Endothelial cell of umbilical vein (primary cell): ENCODE results near the gene MFAP4. TPM values are rescaled to one million over a fixed set of nuclear protein-coding genes. Genes with fewer than 3 reads are reported as not detected.

Source experiments
- BruUV-seq: library from RNA; stranded (reverse); fragments of 400-500 nt; replicated peaks from 2 replicates; lab custom pipeline; 2021; lab: Mats Ljungman, UMichigan
- CTCF ChIA-PET: fragments of 300-600, 350-600 bp; sonication (Branson Sonifier 250); formaldehyde crosslinking; loops from one replicate; lab custom pipeline; 2021; ENCODE audit warnings: antibody characterized with exemption, inconsistent platforms; lab: Charles Lee
- POLR2A ChIA-PET: fragments of 300-600, 350-600 bp; sonication (Branson Sonifier 250); formaldehyde crosslinking; loops from one replicate; lab custom pipeline; 2021; ENCODE audit warnings: antibody characterized with exemption, inconsistent platforms; lab: Charles Lee
- DNase-seq: peaks from one replicate; pipeline ENCODE4 v3.0.0-alpha.2; 2011; ENCODE audit warnings: low read depth, low spot score
- FAIRE-seq: peaks from 2 replicates; lab custom pipeline; 2011; peaks lifted over from hg19 to GRCh38; lab: Jason Lieb, UNC
- H2AFZ ChIP-seq: 2 replicates; pipeline ENCODE4 v1.6.0; 2012; ENCODE audit warnings: low read depth, low read length, control low read depth, inconsistent platforms
- H3K27ac ChIP-seq: 2 replicates; pipeline ENCODE4 v1.5.1; 2011; ENCODE audit warnings: low read depth, mild to moderate bottlenecking, control low read depth, low read length, moderate library complexity; ENCODE audit not compliant: insufficient read depth
- H3K27me3 ChIP-seq, 2 experiments: 2 replicates each; pipeline versions ENCODE4 v1.6.0 to v1.6.1; 2011; ENCODE audit warnings: low read length in 2 of 2, mixed read lengths in 1 of 2; ENCODE audit not compliant: control insufficient read depth in 2 of 2, insufficient read depth in 2 of 2
- H3K36me3 ChIP-seq, 2 experiments: 2 replicates in 1 of 2; 3 replicates in 1 of 2; pipeline ENCODE4 v1.5.1; 2011; ENCODE audit warnings: low read length in 2 of 2, mild to moderate bottlenecking in 1 of 2, moderate library complexity in 1 of 2; ENCODE audit not compliant: control insufficient read depth in 2 of 2, insufficient read depth in 2 of 2; ENCODE audit errors: extremely low read depth in 1 of 2
- H3K4me1 ChIP-seq: 3 replicates; pipeline ENCODE4 v1.5.1; 2011; ENCODE audit warnings: mild to moderate bottlenecking, low read length; ENCODE audit not compliant: control insufficient read depth, insufficient read depth; ENCODE audit errors: extremely low read depth
- H3K4me2 ChIP-seq: 2 replicates; pipeline ENCODE4 v1.6.1; 2011; ENCODE audit warnings: low read length, control low read depth, mixed read lengths; ENCODE audit not compliant: insufficient read depth
- H3K4me3 ChIP-seq, 3 experiments: fragments of 200-600 bp in 1 of 3; sonication (generic), shearing (Covaris generic) in 1 of 3; replicated peaks in 1 of 3; 2 replicates each; pipeline ENCODE4 v1.5.1; 2011 to 2016; ENCODE audit warnings: control low read depth in 3 of 3, low read length in 3 of 3, mild to moderate bottlenecking in 2 of 3, inconsistent platforms in 1 of 3, low read depth in 1 of 3, moderate library complexity in 1 of 3; ENCODE audit not compliant: insufficient read depth in 1 of 3
- H3K79me2 ChIP-seq: 2 replicates; pipeline ENCODE4 v1.6.0; 2012; ENCODE audit warnings: low read length, inconsistent platforms; ENCODE audit not compliant: control insufficient read depth, insufficient read depth
- H3K9ac ChIP-seq: replicated peaks from 2 replicates; pipeline ENCODE3; 2011; ENCODE audit warnings: low read length, control low read depth; ENCODE audit not compliant: insufficient read depth; ENCODE audit errors: extremely low read depth
- H3K9me1 ChIP-seq: replicated peaks from 3 replicates; pipeline ENCODE4 v1.6.0; 2011; ENCODE audit warnings: mild to moderate bottlenecking, low read length; ENCODE audit not compliant: control insufficient read depth, insufficient read depth; ENCODE audit errors: extremely low read depth
- H3K9me3 ChIP-seq: replicated peaks from 2 replicates; pipeline ENCODE4 v1.5.1; 2012; ENCODE audit warnings: low read length, inconsistent platforms; ENCODE audit not compliant: control insufficient read depth, insufficient read depth
- H4K20me1 ChIP-seq: replicated peaks from 2 replicates; pipeline ENCODE3; 2011; ENCODE audit warnings: mild to moderate bottlenecking, low read length; ENCODE audit not compliant: control insufficient read depth, insufficient read depth; ENCODE audit errors: extremely low read depth
- EZH2 ChIP-seq: IDR thresholded peaks from 2 replicates; pipeline ENCODE4 v1.6.1; 2012; ENCODE audit warnings: borderline replicate concordance, low read depth, mild to moderate bottlenecking, moderate library complexity, low read length, inconsistent platforms; ENCODE audit not compliant: severe bottlenecking
- FOS ChIP-seq: IDR thresholded peaks from 2 replicates; pipeline ENCODE4 v1.6.1; 2011; ENCODE audit warnings: mild to moderate bottlenecking, low read length, moderate library complexity, borderline replicate concordance; ENCODE audit not compliant: insufficient read depth
- GATA2 ChIP-seq: IDR thresholded peaks from 2 replicates; pipeline ENCODE4 v1.7.0; 2011; ENCODE audit warnings: low read depth, mild to moderate bottlenecking, moderate library complexity, mixed read lengths, low read length; ENCODE audit not compliant: insufficient read length, insufficient read depth
- JUN ChIP-seq: IDR thresholded peaks from 2 replicates; pipeline ENCODE4 v1.6.1; 2011; ENCODE audit warnings: borderline replicate concordance, low read depth; ENCODE audit not compliant: insufficient read length, insufficient read depth
- MYC ChIP-seq: IDR thresholded peaks from one replicate; pipeline ENCODE4 v1.6.1; 2011; ENCODE audit warnings: mild to moderate bottlenecking, low read depth, low read length
- POLR2A ChIP-seq: IDR thresholded peaks from 2 replicates; pipeline ENCODE4 v1.6.1; 2012; ENCODE audit warnings: low read depth, mild to moderate bottlenecking, control low read depth, low read length
- POLR2AphosphoS5 ChIP-seq: IDR thresholded peaks from 2 replicates; pipeline ENCODE4 v1.6.1; 2012; ENCODE audit warnings: low read depth, mild to moderate bottlenecking, control low read depth, low read length, moderate library complexity; ENCODE audit not compliant: insufficient read depth
- dilution Hi-C: fragments of 300-500 bp; cut with MboI; formaldehyde crosslinking; loops from one replicate; pipeline ENCODE4 v1.15.0; 2019; ENCODE audit warnings: low sequenced_read_pairs; ENCODE audit not compliant: extremely low pct_ligation_motif_present
- intact Hi-C: fragments of 100-400 bp; cut with micrococcal nuclease; formaldehyde crosslinking; loops from one replicate; pipeline ENCODE4 v1.10.0; 2022
- polyA plus RNA-seq, 4 experiments: library from polyadenylated mRNA; depleted of rRNA in 3 of 4; stranded (reverse) in 3 of 4; unstranded in 1 of 4; fragments of >200 nt; gene quantifications; 2 replicates each; pipeline versions ENCODE4 v1.2.1 to v1.2.3, GENCODE V29; 2011 to 2012; ENCODE audit warnings: missing spikeins in 1 of 4
- total RNA-seq: library from RNA; stranded (reverse); gene quantifications from 2 replicates; pipeline ENCODE4 v1.2.3, GENCODE V29; 2021
- TF ChIP-seq, protein P1 (sequence below): IDR thresholded peaks from 2 replicates; pipeline ENCODE4 v1.6.1; 2011; ENCODE audit not compliant: insufficient read depth, insufficient read length
- TF ChIP-seq, protein P2 (sequence below), 2 donors: IDR thresholded peaks; 1 replicate in 1 of 2; 2 replicates in 1 of 2; pipeline ENCODE4 v1.5.1; 2011; ENCODE audit warnings: low read length in 2 of 2, mild to moderate bottlenecking in 2 of 2, moderate library complexity in 2 of 2, control low read depth in 1 of 2, inconsistent platforms in 1 of 2, low read depth in 1 of 2; ENCODE audit not compliant: insufficient read depth in 1 of 2; ENCODE audit errors: extremely low read depth in 1 of 2

MFAP4 gene
- total and polyA plus RNA-seq, 2 donors (not counting 3 experiments of a cell fraction or from before 2014, with no cell fraction given), result not detected

DNA sequence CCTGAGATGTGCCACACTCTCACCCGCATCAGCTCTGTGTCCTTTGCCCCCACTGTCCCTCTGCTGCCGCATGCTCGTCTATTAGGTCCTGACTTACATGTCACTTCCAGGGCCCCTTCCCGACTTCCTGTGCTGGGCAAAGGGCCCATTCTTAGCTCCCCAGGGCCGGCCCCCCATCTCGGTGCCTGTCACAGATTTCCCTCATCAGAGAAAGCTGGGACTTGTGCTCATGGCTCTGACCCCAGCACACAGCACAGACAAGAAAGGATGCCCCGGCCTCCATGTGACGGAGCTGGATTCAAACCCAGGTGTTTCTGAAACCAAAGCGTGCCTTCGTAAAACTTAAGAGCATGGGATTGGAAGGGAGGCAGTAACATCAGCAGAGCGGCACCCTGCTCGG lies 14.6 kb downstream of the MFAP4 start:
- Histone ChIP-seq H3K79me2 (no peaks in the 10 kb centered on the region), H3K4me1 (no peaks in the 10 kb centered on the region), H4K20me1 (no peaks in the 10 kb centered on the region), H3K4me3 (no peak overlapping the region), H3K27me3 (no peaks in the 10 kb centered on the region), H3K36me3 (no peaks in the 10 kb centered on the region), H3K9ac (no peak overlapping the region), H3K27ac (no peak overlapping the region), H2AFZ (no peak overlapping the region), H3K9me3 (no peaks in the 10 kb centered on the region), H3K9me1 (no peaks in the 10 kb centered on the region), H3K4me2 (no peak overlapping the region)
- intact Hi-C loops, result no loop called here
- no peak for TF ChIP-seq EZH2
- no peak for TF ChIP-seq POLR2A
- no peak for TF ChIP-seq FOS
- TF ChIP-seq MYC, result no peak
- no peak for TF ChIP-seq POLR2AphosphoS5
- TF ChIP-seq, protein P1, sequence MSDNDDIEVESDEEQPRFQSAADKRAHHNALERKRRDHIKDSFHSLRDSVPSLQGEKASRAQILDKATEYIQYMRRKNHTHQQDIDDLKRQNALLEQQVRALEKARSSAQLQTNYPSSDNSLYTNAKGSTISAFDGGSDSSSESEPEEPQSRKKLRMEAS, result no peak
- TF ChIP-seq, protein P2, sequence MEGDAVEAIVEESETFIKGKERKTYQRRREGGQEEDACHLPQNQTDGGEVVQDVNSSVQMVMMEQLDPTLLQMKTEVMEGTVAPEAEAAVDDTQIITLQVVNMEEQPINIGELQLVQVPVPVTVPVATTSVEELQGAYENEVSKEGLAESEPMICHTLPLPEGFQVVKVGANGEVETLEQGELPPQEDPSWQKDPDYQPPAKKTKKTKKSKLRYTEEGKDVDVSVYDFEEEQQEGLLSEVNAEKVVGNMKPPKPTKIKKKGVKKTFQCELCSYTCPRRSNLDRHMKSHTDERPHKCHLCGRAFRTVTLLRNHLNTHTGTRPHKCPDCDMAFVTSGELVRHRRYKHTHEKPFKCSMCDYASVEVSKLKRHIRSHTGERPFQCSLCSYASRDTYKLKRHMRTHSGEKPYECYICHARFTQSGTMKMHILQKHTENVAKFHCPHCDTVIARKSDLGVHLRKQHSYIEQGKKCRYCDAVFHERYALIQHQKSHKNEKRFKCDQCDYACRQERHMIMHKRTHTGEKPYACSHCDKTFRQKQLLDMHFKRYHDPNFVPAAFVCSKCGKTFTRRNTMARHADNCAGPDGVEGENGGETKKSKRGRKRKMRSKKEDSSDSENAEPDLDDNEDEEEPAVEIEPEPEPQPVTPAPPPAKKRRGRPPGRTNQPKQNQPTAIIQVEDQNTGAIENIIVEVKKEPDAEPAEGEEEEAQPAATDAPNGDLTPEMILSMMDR (IDR thresholded peaks at IDR 0.05; ENCODE audit: extremely low read depth in 1 of 2, insufficient read depth in 1 of 2, low read depth in 1 of 2, low read length in 2 of 2), result no peak
- no peak for TF ChIP-seq GATA2
- TF ChIP-seq JUN, result no peak
- ChIA-PET CTCF (interaction anchor here (4.2 kb wide), 1 partner anchor 9 kb away, joined by 23 read pairs; the partner anchor contains the start of gene B9D1), POLR2A (no interaction called here)
- no peak for DNase-seq
- FAIRE-seq, result no peak
- dilution Hi-C loops, result no loop called here
- no TSS peak for BruUV-seq
